Measurements from ENCODE around the gene SAMD4A.

SAMD4A gene

DNA sequence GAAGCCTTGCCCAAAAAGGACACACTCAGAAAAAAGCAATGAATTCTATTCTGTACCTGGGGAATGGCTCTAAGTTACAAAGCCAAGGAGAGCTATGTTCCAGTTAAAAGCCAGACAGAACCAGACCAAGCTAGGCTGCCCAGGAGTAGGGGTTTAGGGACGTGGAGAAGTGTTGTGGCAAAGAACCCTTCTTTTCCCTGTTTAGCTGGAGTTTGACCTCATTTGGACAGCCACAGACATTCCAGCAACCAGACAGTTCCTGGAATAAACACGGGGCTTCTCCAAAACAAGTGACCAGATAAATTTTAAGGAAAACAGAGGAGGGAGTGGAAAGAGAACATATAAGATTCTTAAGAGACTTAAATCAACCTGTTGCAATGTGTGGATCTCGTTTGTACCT lies 273.4 kb downstream of the SAMD4A start:
- DNase-seq, result no peak

- no peak for DNase-seq
Measured at GRCh38 chr14:54840798-54841197, 273.9 kb downstream of the SAMD4A start.

Data from CD4-positive, alpha-beta T cell treated with Interleukin-4 for 1 hour (primary cell).